Testis (tissue), 3 donors: ENCODE data around the gene GRID2. TPM values are rescaled to one million over a fixed set of nuclear protein-coding genes. Genes with fewer than 3 reads are reported as not detected.

ENCODE experiments used
- DNase-seq: peaks from one replicate; pipeline ENCODE4 v3.0.0-alpha.2; 2019
- H3K27ac ChIP-seq, 2 donors: fragments of 200-600 bp; sonication (generic); one replicate each; pipeline ENCODE4 v1.5.1; 2019
- H3K27me3 ChIP-seq: fragments of 200-600 bp; sonication (generic); one replicate; pipeline ENCODE4 v1.5.1; 2019
- H3K36me3 ChIP-seq: fragments of 200-600 bp; sonication (generic); one replicate; pipeline ENCODE4 v1.5.1; 2017; ENCODE audit warnings: low read depth; ENCODE audit errors: missing control alignments
- H3K4me1 ChIP-seq: fragments of 200-600 bp; sonication (generic); one replicate; pipeline ENCODE4 v1.5.1; 2019
- H3K4me3 ChIP-seq, 2 donors: fragments of 200-600 bp; sonication (generic); one replicate each; pipeline ENCODE4 v1.5.1; 2017 to 2019
- H3K9me3 ChIP-seq: fragments of 200-600 bp; sonication (generic); one replicate; pipeline ENCODE4 v1.5.1; 2017
- POLR2A ChIP-seq: fragments of 450-650 bp; IDR thresholded peaks from one replicate; pipeline ENCODE4 v1.6.1; 2017; ENCODE audit warnings: antibody characterized with exemption, mild to moderate bottlenecking, moderate library complexity
- WGBS, 2 donors: methylation state at CpG; one replicate each; pipeline ENCODE4 v1.1.5; 2018; 5-methylcytosine and 5-hydroxymethylcytosine counted together
- intact Hi-C: fragments of 100-400 bp; cut with DNase I; formaldehyde crosslinking; loops from one replicate; pipeline ENCODE4 v1.15.1; 2023; ENCODE audit warnings: low total_unique reads
- polyA plus RNA-seq: library from polyadenylated mRNA; stranded (reverse); fragments of 350-450 nt; fragmentation: Illumina TruSeq; extraction: RNeasy Lipid Tissue Mini Kit (QIAGEN cat#74804); gene quantifications from one replicate; pipeline ENCODE4 v1.2.3, GENCODE V29; 2014; ENCODE audit warnings: low read depth, low replicate concordance; ENCODE audit not compliant: insufficient read depth
- total RNA-seq, 2 donors: library from RNA; depleted of rRNA; stranded (reverse); fragments of >200 nt; gene quantifications; one replicate each; pipeline ENCODE4 v1.2.3, GENCODE V29; 2016
- TF ChIP-seq, protein P1 (sequence below), 3 experiments: fragments of 450-650 bp in 2 of 3; fragments of 200-600 bp in 1 of 3; sonication (generic) in 1 of 3; IDR thresholded peaks; one replicate each; pipeline ENCODE4 v1.5.1; 2016 to 2019; ENCODE audit warnings: antibody characterized with exemption in 3 of 3, mild to moderate bottlenecking in 2 of 3, moderate library complexity in 1 of 3

GRID2 gene
- total and polyA plus RNA-seq, 3 donors from 2014 or later, result 27.1 to 34.6 (median 32.7) TPM

GRCh38 chr4:93781198-93781597 lies 1477.4 kb downstream of the GRID2 start:
- intact Hi-C loops, result no loop called here
- Histone ChIP-seq H3K4me3 (no peak overlapping the region), H3K4me1 (no peaks in the 10 kb centered on the region), H3K9me3 (no peaks in the 10 kb centered on the region), H3K36me3 (no peaks in the 10 kb centered on the region), H3K27ac (no peak overlapping the region), H3K27me3 (no peaks in the 10 kb centered on the region)
- no peak for DNase-seq
- whole genome bisulfite sequencing, 2 donors, result 93 to 94% methylated on average over 9 of the region's 9 CpGs
- TF ChIP-seq, protein P1, sequence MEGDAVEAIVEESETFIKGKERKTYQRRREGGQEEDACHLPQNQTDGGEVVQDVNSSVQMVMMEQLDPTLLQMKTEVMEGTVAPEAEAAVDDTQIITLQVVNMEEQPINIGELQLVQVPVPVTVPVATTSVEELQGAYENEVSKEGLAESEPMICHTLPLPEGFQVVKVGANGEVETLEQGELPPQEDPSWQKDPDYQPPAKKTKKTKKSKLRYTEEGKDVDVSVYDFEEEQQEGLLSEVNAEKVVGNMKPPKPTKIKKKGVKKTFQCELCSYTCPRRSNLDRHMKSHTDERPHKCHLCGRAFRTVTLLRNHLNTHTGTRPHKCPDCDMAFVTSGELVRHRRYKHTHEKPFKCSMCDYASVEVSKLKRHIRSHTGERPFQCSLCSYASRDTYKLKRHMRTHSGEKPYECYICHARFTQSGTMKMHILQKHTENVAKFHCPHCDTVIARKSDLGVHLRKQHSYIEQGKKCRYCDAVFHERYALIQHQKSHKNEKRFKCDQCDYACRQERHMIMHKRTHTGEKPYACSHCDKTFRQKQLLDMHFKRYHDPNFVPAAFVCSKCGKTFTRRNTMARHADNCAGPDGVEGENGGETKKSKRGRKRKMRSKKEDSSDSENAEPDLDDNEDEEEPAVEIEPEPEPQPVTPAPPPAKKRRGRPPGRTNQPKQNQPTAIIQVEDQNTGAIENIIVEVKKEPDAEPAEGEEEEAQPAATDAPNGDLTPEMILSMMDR (IDR thresholded peaks at IDR 0.05), result no peak
- no peak for TF ChIP-seq POLR2A

- Histone ChIP-seq H3K27ac (no peak overlapping the region), H3K9me3 (no peaks in the 10 kb centered on the region), H3K4me1 (no peaks in the 10 kb centered on the region), H3K4me3 (no peak overlapping the region), H3K36me3 (no peaks in the 10 kb centered on the region), H3K27me3 (no peaks in the 10 kb centered on the region)
- no peak for TF ChIP-seq POLR2A
- TF ChIP-seq, protein P1 (IDR thresholded peaks at IDR 0.05), result no peak
- intact Hi-C loops, result no loop called here
- DNase-seq, result no peak
- WGBS, 2 donors, result 54 to 60% methylated on average over 2 of the region's 2 CpGs
These were observed 1482.4 kb downstream of the GRID2 start for GRCh38 chr4:93786149-93786548.

DNA sequence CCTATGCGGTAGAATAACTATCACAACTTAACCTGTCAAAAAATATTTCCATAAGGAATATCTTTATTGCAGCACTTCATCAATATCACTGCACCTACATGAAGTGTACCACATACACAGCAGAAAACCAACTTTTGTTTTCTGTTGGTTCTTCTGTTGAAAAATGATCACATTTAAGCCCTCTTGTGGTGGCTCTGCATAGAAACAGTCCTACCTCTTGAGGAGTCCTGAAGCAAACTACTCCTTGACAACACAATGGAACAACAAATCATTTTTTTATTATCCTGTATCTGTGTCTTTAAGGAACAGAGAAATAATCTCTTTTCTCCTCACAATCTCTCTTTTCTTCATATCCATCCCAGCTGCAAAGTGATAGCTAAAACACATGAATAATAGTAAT lies 1484.9 kb downstream of the GRID2 start:
- Histone ChIP-seq H3K9me3 (no peaks in the 10 kb centered on the region), H3K36me3 (no peaks in the 10 kb centered on the region), H3K4me1 (no peaks in the 10 kb centered on the region), H3K27ac (no peak overlapping the region), H3K4me3 (no peak overlapping the region), H3K27me3 (no peaks in the 10 kb centered on the region)
- DNase-seq, result no peak
- WGBS, 2 donors, result 85 to 88% methylated on average over 1 of the region's 1 CpG
- intact Hi-C loops, result no loop called here
- no peak for TF ChIP-seq POLR2A
- TF ChIP-seq, protein P1 (IDR thresholded peaks at IDR 0.05), result peak in 2 of 3 experiments; percentile 26 to 43

- Histone ChIP-seq H3K4me3 (no peak overlapping the region), H3K27me3 (no peaks in the 10 kb centered on the region), H3K36me3 (no peaks in the 10 kb centered on the region), H3K9me3 (no peaks in the 10 kb centered on the region), H3K27ac (no peak overlapping the region), H3K4me1 (no peaks in the 10 kb centered on the region)
- 2 to 5% methylated on average over 3 of the region's 3 CpGs for WGBS, 2 donors
- intact Hi-C loops, result loop anchor here (10.0 kb wide), 1 partner anchor 333 kb away; no protein-coding TSS in a partner anchor
- no peak for TF ChIP-seq POLR2A
- TF ChIP-seq, protein P1 (IDR thresholded peaks at IDR 0.05), result peak; percentile 52 to 78 (median 77)
- DNase-seq, result peak; percentile 77
These were observed 1487.9 kb downstream of the GRID2 start for GRCh38 chr4:93791570-93792195.

DNA sequence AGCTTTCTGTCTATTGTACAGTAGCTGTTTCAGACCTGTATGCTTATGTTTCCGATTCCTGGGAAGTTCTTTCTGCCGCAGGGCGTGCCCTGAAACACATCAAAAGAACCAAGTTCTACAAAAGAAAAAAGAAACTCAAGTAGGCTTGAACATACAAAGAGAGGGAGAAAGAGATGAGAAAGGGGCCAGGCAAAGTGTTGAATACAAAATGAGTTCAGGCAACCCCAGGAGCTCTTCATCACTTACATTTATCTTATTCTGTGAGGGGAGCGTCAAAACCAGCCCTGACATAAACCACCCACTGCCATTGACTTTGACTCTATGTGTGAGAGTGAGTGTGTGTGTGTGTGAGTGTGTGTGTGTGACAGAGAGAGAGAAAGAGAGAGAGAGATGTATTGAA lies 1498.3 kb downstream of the GRID2 start:
- Histone ChIP-seq H3K36me3 (no peaks in the 10 kb centered on the region), H3K27ac (no peak overlapping the region), H3K9me3 (no peaks in the 10 kb centered on the region), H3K4me1 (no peaks in the 10 kb centered on the region), H3K27me3 (no peaks in the 10 kb centered on the region), H3K4me3 (no peak overlapping the region)
- WGBS, 2 donors, result 88 to 90% methylated on average over 4 of the region's 4 CpGs
- DNase-seq, result no peak
- intact Hi-C loops, result no loop called here
- no peak for TF ChIP-seq POLR2A
- TF ChIP-seq, protein P1 (IDR thresholded peaks at IDR 0.05), result no peak
